ENCODE data around the gene SFMBT1. TPM values are rescaled to one million over a fixed set of nuclear protein-coding genes. Genes with fewer than 3 reads are reported as not detected.
A peak's percentile ranks its signal among the peaks of the same experiment; 100 is the strongest.

SFMBT1 gene
- total and polyA plus RNA-seq, 9 of the 15 experiments (the other 6 are each of a cell fraction or from before 2014, with no cell fraction given), result 0.76 to 6.6 (median 3.6) TPM

DNA sequence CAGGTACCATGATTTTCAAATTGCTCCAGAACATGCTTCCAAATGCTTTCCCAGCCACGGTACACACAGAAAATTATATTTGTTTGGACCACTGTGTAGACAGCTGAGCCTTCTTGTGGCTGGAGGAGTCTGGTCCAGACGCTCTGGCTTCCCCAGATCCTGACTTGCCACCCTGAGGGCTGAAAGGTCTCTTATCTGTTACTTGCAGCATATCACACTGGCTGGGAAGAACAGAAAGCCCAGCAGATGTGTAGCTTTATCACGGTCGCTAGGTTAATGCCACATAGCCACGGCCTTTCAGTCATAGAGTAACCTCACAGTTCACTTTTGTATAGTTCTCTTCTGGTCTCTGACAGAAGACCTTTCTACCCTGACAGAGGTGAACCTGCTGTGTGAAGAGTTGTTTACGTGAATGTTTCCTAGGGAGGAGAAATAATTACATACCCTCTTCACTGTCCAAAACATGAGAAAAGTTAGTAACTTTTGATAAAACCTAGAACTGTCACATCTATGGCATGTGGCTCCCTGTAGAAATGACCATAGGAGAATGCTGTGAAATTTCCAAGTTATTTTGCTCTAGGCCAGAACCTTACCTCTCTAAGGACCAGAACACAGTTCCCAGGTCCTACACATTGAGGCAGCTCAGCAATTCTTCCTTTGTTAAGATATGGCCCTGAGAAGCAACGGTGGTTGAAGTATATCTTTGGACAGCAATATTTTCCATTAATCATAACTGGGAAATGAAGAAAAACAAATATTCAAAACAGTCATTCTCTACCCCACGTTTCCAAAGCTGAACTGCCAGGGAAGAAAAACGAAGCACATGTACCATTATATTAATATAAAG, 132.8 kb downstream of the SFMBT1 start:
- in situ Hi-C loops (cut with MboI), result no loop called here
- H3K36me3 ChIP-seq (ENCODE audit: control insufficient read depth, insufficient read depth, low read length), result 0 out of 3 replicates have a peak, but pooled peaks cover 2% of the 10 kb centered on the region
- no peaks in the 10 kb centered on the region for H3K9me3 ChIP-seq (replicated peaks; ENCODE audit: control insufficient read depth, insufficient read depth, low read depth, low read length)
- no peak overlapping the region for H2AFZ ChIP-seq (ENCODE audit: low read depth, low read length)
- WGBS (ENCODE audit: insufficient coverage, low coverage, missing lambda C conversion rate), result 4% methylated on average over 9 of the region's 9 CpGs
- POLR2A ChIA-PET, result interaction anchor here (0.6 to 1.9 kb wide), 5 partner anchors 10 to 977 kb away, joined by 3 to 10 read pairs (median 4); no protein-coding TSS in a partner anchor
- H3K27ac ChIP-seq (ENCODE audit: extremely low read depth, low read depth, low read length), result peak overlapping the region; percentile 48; the same call in 2 of the 3 replicates
- intact Hi-C loops (cut with micrococcal nuclease), result no loop called here
- no peaks in the 10 kb centered on the region for H4K20me1 ChIP-seq (replicated peaks; ENCODE audit: control insufficient read depth, insufficient read depth, low read length)
- BruUV-seq (replicated peaks), result no TSS peak
- no peaks in the 10 kb centered on the region for H3K79me2 ChIP-seq (ENCODE audit: control insufficient read depth, insufficient read depth, low read length)
- peaks cover 6 to 20% of the 10 kb centered on the region in 2 experiments; a peak in 4 of 5 replicates for H3K4me1 ChIP-seq (replicated peaks in 1 of 2; ENCODE audit: control insufficient read depth in 2 of 2, insufficient read depth in 2 of 2, low read length in 2 of 2)
- CTCF ChIA-PET (ENCODE audit: low intra/inter-chr PET ratio), result interaction anchor here (0.6 kb wide), 1 partner anchor 1418 kb away, joined by 5 read pairs; no protein-coding TSS in a partner anchor
- H3K9me1 ChIP-seq (ENCODE audit: control insufficient read depth, insufficient read depth, low read length), result no peaks in the 10 kb centered on the region
- DNase-seq (ENCODE audit: extremely low read depth in 1 of 4, low spot score in 3 of 4) (peak; percentile 35 to 88 (median 62)), FAIRE-seq (peak; percentile 99), ATAC-seq (peak; percentile 98)
- H3K4me2 ChIP-seq (ENCODE audit: insufficient read depth, low read length), result peak overlapping the region; percentile 48
- H3K27me3 ChIP-seq (ENCODE audit: control insufficient read depth in 2 of 2, insufficient read depth in 2 of 2, low read length in 2 of 2), result no peaks in the 10 kb centered on the region
- no peak overlapping the region for H3K4me3 ChIP-seq
- H3K9ac ChIP-seq (ENCODE audit: insufficient read depth in 1 of 2, low read depth in 2 of 2, low read length in 2 of 2), result no peak overlapping the region
- TF ChIP-seq DACH1 (IDR thresholded peaks at IDR 0.05; ENCODE audit: partially characterized antibody), result peak; percentile 53
- TF ChIP-seq CBX1 (IDR thresholded peaks at IDR 0.05; ENCODE audit: low read depth), result no peak
- no peak for TF ChIP-seq E2F3 (CRISPR knock-in tag; IDR thresholded peaks at IDR 0.05)
- TF ChIP-seq CREB1 (IDR thresholded peaks at IDR 0.05), result peak; percentile 45; the same call in 1 of the 2 replicates
- TF ChIP-seq CREB1 (CRISPR knock-in tag; IDR thresholded peaks at IDR 0.05), result no peak
- TF ChIP-seq HMG20A (CRISPR knock-in tag; conservative IDR thresholded peaks at IDR 0.05), result no peak
- peak; percentile 93 for TF ChIP-seq PML (IDR thresholded peaks at IDR 0.05; ENCODE audit: low read length)
- TF ChIP-seq, protein P1, sequence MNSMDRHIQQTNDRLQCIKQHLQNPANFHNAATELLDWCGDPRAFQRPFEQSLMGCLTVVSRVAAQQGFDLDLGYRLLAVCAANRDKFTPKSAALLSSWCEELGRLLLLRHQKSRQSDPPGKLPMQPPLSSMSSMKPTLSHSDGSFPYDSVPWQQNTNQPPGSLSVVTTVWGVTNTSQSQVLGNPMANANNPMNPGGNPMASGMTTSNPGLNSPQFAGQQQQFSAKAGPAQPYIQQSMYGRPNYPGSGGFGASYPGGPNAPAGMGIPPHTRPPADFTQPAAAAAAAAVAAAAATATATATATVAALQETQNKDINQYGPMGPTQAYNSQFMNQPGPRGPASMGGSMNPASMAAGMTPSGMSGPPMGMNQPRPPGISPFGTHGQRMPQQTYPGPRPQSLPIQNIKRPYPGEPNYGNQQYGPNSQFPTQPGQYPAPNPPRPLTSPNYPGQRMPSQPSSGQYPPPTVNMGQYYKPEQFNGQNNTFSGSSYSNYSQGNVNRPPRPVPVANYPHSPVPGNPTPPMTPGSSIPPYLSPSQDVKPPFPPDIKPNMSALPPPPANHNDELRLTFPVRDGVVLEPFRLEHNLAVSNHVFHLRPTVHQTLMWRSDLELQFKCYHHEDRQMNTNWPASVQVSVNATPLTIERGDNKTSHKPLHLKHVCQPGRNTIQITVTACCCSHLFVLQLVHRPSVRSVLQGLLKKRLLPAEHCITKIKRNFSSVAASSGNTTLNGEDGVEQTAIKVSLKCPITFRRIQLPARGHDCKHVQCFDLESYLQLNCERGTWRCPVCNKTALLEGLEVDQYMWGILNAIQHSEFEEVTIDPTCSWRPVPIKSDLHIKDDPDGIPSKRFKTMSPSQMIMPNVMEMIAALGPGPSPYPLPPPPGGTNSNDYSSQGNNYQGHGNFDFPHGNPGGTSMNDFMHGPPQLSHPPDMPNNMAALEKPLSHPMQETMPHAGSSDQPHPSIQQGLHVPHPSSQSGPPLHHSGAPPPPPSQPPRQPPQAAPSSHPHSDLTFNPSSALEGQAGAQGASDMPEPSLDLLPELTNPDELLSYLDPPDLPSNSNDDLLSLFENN (IDR thresholded peaks at IDR 0.05; ENCODE audit: low read depth in 2 of 2, low read length in 2 of 2), result peak in 1 of 2 experiments; percentile 83; a peak in 2 of 4 replicates
- no peak for TF ChIP-seq ZKSCAN1 (IDR thresholded peaks at IDR 0.05; ENCODE audit: low read depth, low read length)
- TF ChIP-seq RCOR1 (IDR thresholded peaks at IDR 0.05; ENCODE audit: borderline replicate concordance in 1 of 2, low read depth in 2 of 2, low read length in 2 of 2), result peak; percentile 73 to 89
- TF ChIP-seq HDAC3 (IDR thresholded peaks at IDR 0.05; ENCODE audit: borderline replicate concordance, partially characterized antibody), result peak; percentile 86
- no peak for TF ChIP-seq MECOM (CRISPR knock-in tag; IDR thresholded peaks at IDR 0.05)
- TF ChIP-seq BCLAF1 (IDR thresholded peaks at IDR 0.05; ENCODE audit: borderline replicate concordance in 1 of 2, control insufficient read depth in 1 of 2, low read depth in 2 of 2, low read length in 1 of 2), result no peak
- TF ChIP-seq CTBP1 (IDR thresholded peaks at IDR 0.05; ENCODE audit: borderline replicate concordance), result peak; percentile 86
- no peak for TF ChIP-seq NR2C1 (IDR thresholded peaks at IDR 0.05)
- TF ChIP-seq NR2C1 (tag; IDR thresholded peaks at IDR 0.05), result 0 out of 2 replicates have a peak, but pooled peaks have one; percentile 21

All from K562 (cell line).